WTC11 (cell line): ENCODE measurements around the gene CA10.

Experiments
- CREM ChIP-seq: sonication (generic); formaldehyde crosslinking; IDR thresholded peaks from 2 replicates; pipeline ENCODE4 v1.8.1; 2022; ENCODE audit warnings: mild to moderate bottlenecking, missing genetic modification reagents, moderate library complexity
- CTCF ChIP-seq: fragments of 200-600 bp; IDR thresholded peaks from 2 replicates; pipeline ENCODE4 v1.8.0; 2022; ENCODE audit warnings: antibody characterized with exemption
- ELF4 ChIP-seq: sonication (generic); formaldehyde crosslinking; IDR thresholded peaks from 2 replicates; pipeline ENCODE4 v1.8.1; 2022; ENCODE audit warnings: low read depth, mild to moderate bottlenecking, moderate library complexity, missing genetic modification reagents
- FOXJ3 ChIP-seq: sonication (generic); formaldehyde crosslinking; IDR thresholded peaks from 2 replicates; pipeline ENCODE4 v1.9.0; 2021; ENCODE audit warnings: missing genetic modification reagents, mild to moderate bottlenecking, borderline replicate concordance
- IRF1 ChIP-seq: sonication (generic); formaldehyde crosslinking; IDR thresholded peaks from 2 replicates; pipeline ENCODE4 v1.8.0; 2023; ENCODE audit warnings: missing genetic modification reagents
- IRF2 ChIP-seq: sonication (generic); formaldehyde crosslinking; IDR thresholded peaks from 2 replicates; pipeline ENCODE4 v1.8.0; 2022; ENCODE audit warnings: low read depth, missing genetic modification reagents, borderline replicate concordance
- ZNF281 ChIP-seq: sonication (generic); formaldehyde crosslinking; IDR thresholded peaks from 2 replicates; pipeline ENCODE4 v1.8.0; 2023; ENCODE audit warnings: mild to moderate bottlenecking, missing genetic modification reagents
- ZNF416 ChIP-seq: fragments of 250-450 bp; sonication (Bioruptor Pico); IDR thresholded peaks from 2 replicates; pipeline ENCODE4 v1.9.0; 2021; ENCODE audit warnings: mild to moderate bottlenecking, inconsistent platforms

- no peak for TF ChIP-seq ZNF281 (CRISPR knock-in tag)
- TF ChIP-seq ELF4, result no peak
- no peak for TF ChIP-seq ZNF416 (CRISPR knock-in tag)
- TF ChIP-seq IRF2, result no peak
- TF ChIP-seq CTCF, result no peak
- no peak for TF ChIP-seq IRF1 (CRISPR knock-in tag)
- TF ChIP-seq CREM (CRISPR knock-in tag), result no peak
- TF ChIP-seq FOXJ3 (CRISPR knock-in tag), result no peak
Measured at GRCh38 chr17:51687887-51688286, 470.6 kb downstream of the CA10 start.
